ENCODE data around the gene LHFPL3.

GRCh38 chr7:104328970-104329825, 795 bp downstream of the LHFPL3 start:
- no peak for TF ChIP-seq CTCF (conservative IDR thresholded peaks at IDR 0.05; ENCODE audit: low read length)
- no peak for TF ChIP-seq EZH2phosphoT487 (IDR thresholded peaks at IDR 0.05; ENCODE audit: borderline replicate concordance, low read depth, low read length)

All from OCI-LY7 (cell line).